ENCODE data around the gene MLC1.

GRCh38 chr22:50107529-50107928 is 22.3 kb upstream of the MLC1 start:
- TF ChIP-seq POLR2A (IDR thresholded peaks at IDR 0.05): no peak
- TF ChIP-seq, protein P1, sequence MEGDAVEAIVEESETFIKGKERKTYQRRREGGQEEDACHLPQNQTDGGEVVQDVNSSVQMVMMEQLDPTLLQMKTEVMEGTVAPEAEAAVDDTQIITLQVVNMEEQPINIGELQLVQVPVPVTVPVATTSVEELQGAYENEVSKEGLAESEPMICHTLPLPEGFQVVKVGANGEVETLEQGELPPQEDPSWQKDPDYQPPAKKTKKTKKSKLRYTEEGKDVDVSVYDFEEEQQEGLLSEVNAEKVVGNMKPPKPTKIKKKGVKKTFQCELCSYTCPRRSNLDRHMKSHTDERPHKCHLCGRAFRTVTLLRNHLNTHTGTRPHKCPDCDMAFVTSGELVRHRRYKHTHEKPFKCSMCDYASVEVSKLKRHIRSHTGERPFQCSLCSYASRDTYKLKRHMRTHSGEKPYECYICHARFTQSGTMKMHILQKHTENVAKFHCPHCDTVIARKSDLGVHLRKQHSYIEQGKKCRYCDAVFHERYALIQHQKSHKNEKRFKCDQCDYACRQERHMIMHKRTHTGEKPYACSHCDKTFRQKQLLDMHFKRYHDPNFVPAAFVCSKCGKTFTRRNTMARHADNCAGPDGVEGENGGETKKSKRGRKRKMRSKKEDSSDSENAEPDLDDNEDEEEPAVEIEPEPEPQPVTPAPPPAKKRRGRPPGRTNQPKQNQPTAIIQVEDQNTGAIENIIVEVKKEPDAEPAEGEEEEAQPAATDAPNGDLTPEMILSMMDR (IDR thresholded peaks at IDR 0.05): no peak
